SW480 (cell line): ENCODE measurements around the gene RTL1.

Source experiments
- DNase-seq: peaks from one replicate; pipeline ENCODE4 v3.0.0-alpha.2; 2016; ENCODE audit warnings: low spot score

RTL1 gene

GRCh38 chr14:100834082-100834793 is 69.3 kb downstream of the RTL1 start:
- DNase-seq: no peak

- DNase-seq: no peak
These were observed 71.1 kb downstream of the RTL1 start for GRCh38 chr14:100832311-100832960.

- DNase-seq: no peak
These were observed 72.8 kb downstream of the RTL1 start for GRCh38 chr14:100830681-100831080.
